Kidney capillary endothelial cell (primary cell): Measurements from ENCODE around the gene ATP6V1E1.
"Not testable (repeated sequence)": the region's sequence is repeated elsewhere in the genome, so short reads cannot be mapped to it uniquely, and the experiment has no call there.

Experiments used
- DNase-seq: peaks from one replicate; pipeline ENCODE4 v3.0.0-alpha.2; 2018; ENCODE audit warnings: low spot score

ATP6V1E1 gene

GRCh38 chr22:17581056-17581455 lies 47.5 kb downstream of the ATP6V1E1 start:
- DNase-seq: no peak

DNA sequence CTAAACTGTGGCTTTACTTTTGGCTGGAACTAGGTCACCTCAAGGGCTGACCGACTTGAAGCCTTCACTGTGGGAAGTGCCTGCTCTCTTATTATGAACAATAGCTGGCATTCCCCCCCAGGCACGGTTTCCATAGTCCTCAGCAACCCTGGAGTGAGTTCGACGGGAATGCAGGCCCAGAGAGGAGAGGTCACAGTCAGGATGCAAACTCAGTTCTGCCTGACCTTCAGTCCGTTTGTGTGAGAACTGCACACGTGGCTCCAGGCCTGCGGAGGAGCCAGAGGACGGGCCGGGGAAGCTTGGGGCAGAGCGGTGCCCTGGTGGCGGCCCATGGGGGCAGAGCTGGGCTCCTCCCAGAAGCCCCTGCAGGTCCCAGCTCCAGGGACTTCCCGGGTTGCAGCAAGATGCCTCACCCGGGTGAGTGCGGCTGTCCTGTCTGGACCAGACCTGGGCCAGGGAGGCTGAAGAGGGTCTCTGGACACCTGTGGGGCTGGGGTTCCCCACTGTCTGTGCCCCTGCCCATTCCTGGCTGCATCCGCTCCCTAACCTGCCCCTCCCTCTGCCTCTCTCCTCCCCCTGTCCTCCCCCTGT lies 48.0 kb downstream of the ATP6V1E1 start:
- DNase-seq: no peak

GRCh38 chr22:17579535-17579981 lies 49.0 kb downstream of the ATP6V1E1 start:
- no peak for DNase-seq

DNA sequence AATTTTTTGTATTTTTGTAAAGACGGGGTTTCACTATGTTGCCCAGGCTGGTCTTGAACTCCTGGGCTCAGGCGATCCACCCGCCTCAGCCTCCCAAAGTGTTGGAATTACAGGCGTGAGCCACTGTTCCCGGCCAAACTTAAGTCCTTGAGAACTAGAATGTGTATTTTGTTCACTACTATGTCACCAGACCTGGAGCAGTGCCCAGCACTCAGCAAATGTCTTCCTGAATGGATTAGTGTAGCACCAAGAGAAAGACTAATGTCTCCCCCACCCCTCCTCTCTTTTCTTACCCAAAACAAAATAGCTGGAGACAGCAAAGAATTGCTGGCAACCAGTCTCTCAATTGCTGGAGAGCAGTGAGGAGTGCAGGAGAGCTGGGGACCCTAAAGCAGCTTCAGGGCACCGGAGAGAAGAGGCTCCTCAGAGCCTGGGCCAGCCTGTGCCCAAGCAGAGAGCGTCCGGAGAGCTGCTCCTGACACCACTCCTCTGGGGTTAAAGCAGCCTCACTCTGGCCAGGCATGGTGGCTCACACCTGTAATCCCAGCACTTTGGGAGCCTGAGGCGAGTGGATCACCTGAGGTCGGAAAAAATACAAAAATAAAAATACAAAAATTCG lies 50.3 kb downstream of the ATP6V1E1 start:
- no peak for DNase-seq

DNA sequence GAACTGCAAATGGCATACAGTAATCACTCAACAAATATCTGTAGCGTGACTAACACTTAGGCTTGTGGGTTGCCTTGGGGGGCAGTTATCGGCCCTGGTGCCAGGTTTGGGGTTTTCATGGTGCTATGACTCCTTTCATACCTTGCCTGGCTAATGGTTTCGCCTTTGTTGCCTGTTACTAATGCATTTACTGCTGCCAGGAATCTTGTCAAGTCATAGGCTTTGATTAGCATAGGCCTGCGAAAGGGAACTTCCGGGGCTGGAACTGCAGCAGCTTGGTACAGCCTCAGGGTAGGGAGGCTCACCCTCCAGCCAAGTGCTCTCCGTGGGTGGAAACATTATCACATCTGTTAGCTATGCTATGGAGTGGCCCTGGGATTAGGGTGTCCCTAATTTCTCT lies 52.1 kb downstream of the ATP6V1E1 start:
- DNase-seq: no peak

DNA sequence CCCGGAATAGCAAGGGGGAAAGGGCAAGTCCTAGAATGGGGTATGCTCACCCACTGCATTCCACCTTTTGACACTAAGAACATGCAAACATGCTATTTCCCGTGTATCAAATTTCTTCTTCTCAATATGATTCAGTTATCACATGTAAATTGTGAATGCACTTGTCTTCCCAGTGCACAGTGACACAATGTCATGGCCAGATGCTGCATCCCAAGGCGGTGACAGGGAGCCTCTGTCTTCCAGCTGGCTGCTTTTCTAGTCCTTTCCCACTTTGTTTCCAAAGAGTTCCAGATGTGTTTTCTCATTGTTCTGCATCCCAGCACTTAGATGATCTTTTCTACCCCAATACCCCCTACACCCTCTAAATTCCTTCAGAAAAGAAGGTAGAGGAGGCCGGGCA lies 52.9 kb downstream of the ATP6V1E1 start:
- no peak for DNase-seq

- DNase-seq: no peak
Observed at GRCh38 chr22:17575151-17575550, 53.4 kb downstream of the ATP6V1E1 start.

DNA sequence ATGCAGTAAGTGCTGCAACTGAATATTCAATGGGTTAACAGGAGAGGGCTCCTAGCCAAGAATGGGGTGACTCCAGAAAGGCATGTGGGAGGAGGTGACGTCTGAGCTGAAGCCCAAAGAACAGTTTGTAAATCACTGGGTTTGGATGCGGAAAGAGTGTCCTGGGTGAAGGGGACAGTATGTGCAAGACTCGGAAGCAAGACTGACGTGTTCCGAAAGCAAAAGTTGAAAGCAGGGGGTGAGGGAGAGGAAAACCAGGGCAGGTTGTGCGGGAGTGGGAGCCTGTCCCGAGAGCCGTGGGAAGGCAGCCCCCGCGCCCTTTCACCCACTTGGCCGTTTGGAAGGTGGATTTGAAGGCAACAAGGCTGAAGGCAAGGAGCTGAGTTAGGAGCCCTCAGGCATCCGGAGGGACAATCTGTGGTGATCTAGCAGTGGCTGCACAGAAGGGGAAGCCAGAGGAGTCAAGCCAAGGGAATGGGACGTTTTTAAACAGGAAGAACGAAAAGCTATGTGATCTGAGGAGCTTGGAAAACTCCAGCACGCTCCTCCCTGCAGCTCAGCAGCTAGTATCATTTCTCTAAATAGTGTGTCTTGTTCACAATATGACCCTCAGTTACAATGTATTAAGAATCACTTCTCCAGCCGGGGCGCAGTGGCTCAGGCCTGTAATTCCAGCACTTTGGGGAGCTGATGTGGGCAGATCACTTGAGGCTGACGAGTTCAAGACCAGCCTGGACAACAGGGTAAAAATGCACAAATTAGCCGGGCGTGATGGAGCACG lies 57.5 kb downstream of the ATP6V1E1 start:
- DNase-seq: peak; percentile 10

- peak; percentile 26 for DNase-seq
Observed at GRCh38 chr22:17569971-17570511, 58.5 kb downstream of the ATP6V1E1 start.

GRCh38 chr22:17566776-17567175 lies 61.8 kb downstream of the ATP6V1E1 start:
- DNase-seq: no peak

DNA sequence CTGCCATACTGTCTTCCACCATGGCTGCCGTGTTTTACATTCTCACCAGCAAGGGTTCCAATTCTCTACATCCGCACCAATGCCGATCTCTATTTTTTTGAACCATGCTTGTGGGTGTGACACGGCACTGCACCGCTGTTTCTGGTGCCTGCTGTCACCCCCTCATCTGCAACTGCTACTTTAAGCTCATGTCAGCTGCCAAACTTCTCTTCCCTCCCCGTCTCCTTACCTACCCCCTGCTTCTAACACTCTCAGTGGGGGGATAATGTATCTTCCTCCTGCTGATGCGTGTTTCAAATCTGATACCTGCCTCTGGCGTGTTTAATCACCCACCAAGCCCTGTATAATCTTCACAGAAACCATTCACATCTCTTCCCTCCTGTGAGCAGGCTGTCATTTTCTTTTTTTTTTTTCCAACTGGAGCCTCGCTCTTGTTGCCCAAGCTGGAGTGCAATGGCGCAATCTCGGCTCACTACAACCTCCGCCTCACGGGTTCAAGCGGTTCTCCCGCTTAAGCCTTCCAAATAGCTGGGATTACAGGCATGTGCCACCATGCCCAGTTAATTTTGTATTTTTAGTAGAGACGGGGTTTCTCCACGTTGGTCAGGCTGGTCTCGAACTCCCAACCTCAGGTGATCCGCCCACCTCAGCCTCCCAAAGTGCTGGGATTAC lies 62.4 kb downstream of the ATP6V1E1 start:
- DNase-seq: not testable (repeated sequence)

- no peak for DNase-seq
Observed at GRCh38 chr22:17563936-17564391, 64.6 kb downstream of the ATP6V1E1 start.

DNA sequence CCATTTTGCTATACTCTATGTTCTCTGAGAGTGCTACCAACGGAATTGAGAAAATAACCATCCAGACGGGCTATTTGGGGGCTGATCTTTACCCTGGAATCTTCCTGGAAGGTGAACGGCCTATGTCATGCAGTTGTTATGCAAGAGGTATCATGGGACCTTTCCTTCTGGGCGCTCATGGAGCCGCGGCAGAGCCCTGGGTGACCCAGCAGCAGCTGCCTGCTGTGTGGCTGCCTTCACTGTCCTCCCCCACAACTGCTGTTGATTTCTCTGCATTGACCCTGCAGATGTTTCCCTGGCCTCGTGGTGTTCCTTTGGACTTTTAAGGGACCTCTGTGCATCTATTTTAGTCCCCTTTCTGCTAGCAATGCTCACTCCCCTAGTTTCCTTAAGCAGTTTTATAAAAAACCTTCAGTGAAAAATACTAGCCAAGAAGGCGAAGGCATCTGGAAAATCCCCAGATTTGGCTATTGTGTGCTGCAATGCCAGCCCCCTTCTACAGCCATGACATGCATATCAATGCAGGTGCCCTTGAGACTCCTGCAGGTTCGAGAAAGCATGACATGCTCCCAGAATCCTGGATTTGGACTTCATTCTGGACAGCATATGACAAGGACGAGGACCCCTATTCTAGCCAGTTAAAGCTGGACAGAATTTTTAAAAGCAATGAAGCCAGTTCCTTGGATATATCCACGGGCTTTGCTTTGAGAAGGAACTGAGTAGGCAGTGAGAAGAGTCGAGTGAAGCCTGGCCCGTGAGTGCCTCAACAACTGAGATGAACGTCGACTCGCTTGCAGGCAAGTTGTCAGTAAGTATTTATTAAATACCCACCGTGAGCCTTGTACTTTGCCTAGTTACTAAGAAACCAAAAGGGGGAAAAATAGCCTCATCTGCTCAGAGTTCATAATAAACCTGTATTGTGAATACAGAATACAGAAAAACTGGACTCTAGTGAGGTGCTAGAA lies 65.4 kb downstream of the ATP6V1E1 start, which contains the start of gene SLC25A18:
Gene SLC25A18, plus strand, starts transcription at position 593 of the 965 bp plus-strand sequence. CDS start 16,447 bp downstream, outside the sequence.
- no peak for DNase-seq

- DNase-seq: no peak
Observed at GRCh38 chr22:17559188-17559587, 69.4 kb downstream of the ATP6V1E1 start.

DNA sequence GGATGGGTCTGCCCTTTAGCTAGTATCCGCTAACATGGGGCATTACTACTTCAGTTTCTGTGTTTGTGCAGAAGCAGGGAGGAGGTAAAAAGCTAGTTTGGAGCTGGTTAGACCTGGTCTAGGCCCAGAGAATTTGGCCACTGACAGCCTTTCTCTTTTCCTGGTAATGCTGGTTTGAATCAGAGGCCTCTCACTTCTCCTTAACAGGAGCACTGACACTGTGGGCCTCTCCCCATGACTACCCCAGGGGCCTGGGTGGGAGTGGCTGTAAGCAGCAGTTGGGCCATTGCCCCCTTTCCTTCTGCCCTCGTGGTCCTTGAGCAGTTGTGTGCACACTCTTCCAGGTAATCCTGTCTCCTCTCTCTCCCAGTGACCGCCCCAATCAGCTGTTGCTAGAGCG lies 73.7 kb downstream of the ATP6V1E1 start:
- DNase-seq: no peak

- DNase-seq: no peak
Observed at GRCh38 chr22:17552737-17553136, 75.8 kb downstream of the ATP6V1E1 start.

- no peak for DNase-seq
Observed at GRCh38 chr22:17549655-17550054, 78.9 kb downstream of the ATP6V1E1 start.

DNA sequence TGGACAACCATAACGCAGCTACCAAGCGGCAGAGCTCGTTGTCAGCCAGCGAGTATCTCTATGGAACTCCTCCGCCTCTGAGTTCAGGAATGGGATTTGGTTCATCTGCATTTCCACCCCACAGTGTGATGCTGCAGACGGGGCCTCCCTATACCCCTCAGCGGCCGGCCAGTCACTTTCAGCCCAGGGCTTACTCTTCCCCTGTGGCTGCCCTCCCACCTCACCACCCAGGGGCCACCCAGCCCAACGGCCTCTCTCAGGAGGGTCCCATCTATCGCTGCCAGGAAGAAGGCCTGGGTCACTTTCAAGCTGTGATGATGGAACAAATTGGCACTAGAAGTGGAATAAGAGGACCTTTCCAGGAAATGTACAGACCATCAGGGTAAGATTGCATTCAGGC lies 79.4 kb downstream of the ATP6V1E1 start:
- DNase-seq: no peak

- no peak for DNase-seq
Observed at GRCh38 chr22:17548756-17549035, 79.9 kb downstream of the ATP6V1E1 start.

DNA sequence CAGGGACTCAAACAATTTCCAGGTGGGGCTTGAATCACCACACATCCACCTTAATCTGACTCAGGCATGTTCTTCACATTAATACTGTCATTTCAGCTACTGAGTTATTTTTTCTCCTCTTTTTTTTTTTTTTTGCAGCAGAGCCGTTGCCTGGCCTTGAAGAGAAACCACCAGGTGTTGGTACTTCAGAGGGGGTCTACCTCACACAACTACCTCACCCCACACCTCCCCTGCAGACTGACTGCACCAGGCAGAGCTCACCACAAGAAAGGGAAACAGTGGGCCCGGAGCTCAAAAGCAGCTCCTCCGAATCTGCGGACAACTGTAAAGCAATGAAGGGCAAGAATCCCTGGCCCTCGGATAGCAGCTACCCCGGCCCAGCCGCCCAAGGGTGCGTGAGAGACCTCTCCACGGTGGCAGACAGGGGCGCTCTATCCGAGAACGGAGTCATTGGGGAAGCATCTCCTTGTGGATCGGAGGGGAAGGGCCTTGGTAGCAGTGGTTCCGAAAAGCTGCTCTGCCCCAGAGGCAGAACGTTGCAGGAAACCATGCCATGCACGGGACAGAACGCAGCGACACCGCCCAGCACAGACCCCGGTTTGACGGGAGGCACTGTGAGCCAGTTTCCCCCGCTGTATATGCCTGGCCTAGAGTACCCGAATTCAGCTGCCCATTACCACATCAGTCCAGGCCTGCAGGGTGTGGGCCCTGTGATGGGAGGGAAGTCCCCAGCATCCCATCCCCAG lies 80.4 kb downstream of the ATP6V1E1 start:
- DNase-seq: no peak
